Endothelial cell of umbilical vein (primary cell): ENCODE data around the gene LCLAT1. TPM values are rescaled to one million over a fixed set of nuclear protein-coding genes. Genes with fewer than 3 reads are reported as not detected.

Experiments used
- BruUV-seq: library from RNA; stranded (reverse); fragments of 400-500 nt; replicated peaks from 2 replicates; lab custom pipeline; 2021; lab: Mats Ljungman, UMichigan
- CTCF ChIA-PET: fragments of 300-600, 350-600 bp; sonication (Branson Sonifier 250); formaldehyde crosslinking; loops from one replicate; lab custom pipeline; 2021; ENCODE audit warnings: antibody characterized with exemption, inconsistent platforms; lab: Charles Lee
- POLR2A ChIA-PET: fragments of 300-600, 350-600 bp; sonication (Branson Sonifier 250); formaldehyde crosslinking; loops from one replicate; lab custom pipeline; 2021; ENCODE audit warnings: antibody characterized with exemption, inconsistent platforms; lab: Charles Lee
- DNase-seq: peaks from one replicate; pipeline ENCODE4 v3.0.0-alpha.2; 2011; ENCODE audit warnings: low read depth, low spot score
- FAIRE-seq: peaks from 2 replicates; lab custom pipeline; 2011; peaks lifted over from hg19 to GRCh38; lab: Jason Lieb, UNC
- H2AFZ ChIP-seq: 2 replicates; pipeline ENCODE4 v1.6.0; 2012; ENCODE audit warnings: low read depth, low read length, control low read depth, inconsistent platforms
- H3K27ac ChIP-seq: 2 replicates; pipeline ENCODE4 v1.5.1; 2011; ENCODE audit warnings: low read depth, mild to moderate bottlenecking, control low read depth, low read length, moderate library complexity; ENCODE audit not compliant: insufficient read depth
- H3K27me3 ChIP-seq, 2 experiments: 2 replicates each; pipeline versions ENCODE4 v1.6.0 to v1.6.1; 2011; ENCODE audit warnings: low read length in 2 of 2, mixed read lengths in 1 of 2; ENCODE audit not compliant: control insufficient read depth in 2 of 2, insufficient read depth in 2 of 2
- H3K36me3 ChIP-seq, 2 experiments: 2 replicates in 1 of 2; 3 replicates in 1 of 2; pipeline ENCODE4 v1.5.1; 2011; ENCODE audit warnings: low read length in 2 of 2, mild to moderate bottlenecking in 1 of 2, moderate library complexity in 1 of 2; ENCODE audit not compliant: control insufficient read depth in 2 of 2, insufficient read depth in 2 of 2; ENCODE audit errors: extremely low read depth in 1 of 2
- H3K4me1 ChIP-seq: 3 replicates; pipeline ENCODE4 v1.5.1; 2011; ENCODE audit warnings: mild to moderate bottlenecking, low read length; ENCODE audit not compliant: control insufficient read depth, insufficient read depth; ENCODE audit errors: extremely low read depth
- H3K4me2 ChIP-seq: 2 replicates; pipeline ENCODE4 v1.6.1; 2011; ENCODE audit warnings: low read length, control low read depth, mixed read lengths; ENCODE audit not compliant: insufficient read depth
- H3K4me3 ChIP-seq, 3 experiments: fragments of 200-600 bp in 1 of 3; sonication (generic), shearing (Covaris generic) in 1 of 3; replicated peaks in 1 of 3; 2 replicates each; pipeline ENCODE4 v1.5.1; 2011 to 2016; ENCODE audit warnings: control low read depth in 3 of 3, low read length in 3 of 3, mild to moderate bottlenecking in 2 of 3, inconsistent platforms in 1 of 3, low read depth in 1 of 3, moderate library complexity in 1 of 3; ENCODE audit not compliant: insufficient read depth in 1 of 3
- H3K79me2 ChIP-seq: 2 replicates; pipeline ENCODE4 v1.6.0; 2012; ENCODE audit warnings: low read length, inconsistent platforms; ENCODE audit not compliant: control insufficient read depth, insufficient read depth
- H3K9ac ChIP-seq: replicated peaks from 2 replicates; pipeline ENCODE3; 2011; ENCODE audit warnings: low read length, control low read depth; ENCODE audit not compliant: insufficient read depth; ENCODE audit errors: extremely low read depth
- H3K9me1 ChIP-seq: replicated peaks from 3 replicates; pipeline ENCODE4 v1.6.0; 2011; ENCODE audit warnings: mild to moderate bottlenecking, low read length; ENCODE audit not compliant: control insufficient read depth, insufficient read depth; ENCODE audit errors: extremely low read depth
- H3K9me3 ChIP-seq: replicated peaks from 2 replicates; pipeline ENCODE4 v1.5.1; 2012; ENCODE audit warnings: low read length, inconsistent platforms; ENCODE audit not compliant: control insufficient read depth, insufficient read depth
- H4K20me1 ChIP-seq: replicated peaks from 2 replicates; pipeline ENCODE3; 2011; ENCODE audit warnings: mild to moderate bottlenecking, low read length; ENCODE audit not compliant: control insufficient read depth, insufficient read depth; ENCODE audit errors: extremely low read depth
- EZH2 ChIP-seq: IDR thresholded peaks from 2 replicates; pipeline ENCODE4 v1.6.1; 2012; ENCODE audit warnings: borderline replicate concordance, low read depth, mild to moderate bottlenecking, moderate library complexity, low read length, inconsistent platforms; ENCODE audit not compliant: severe bottlenecking
- FOS ChIP-seq: IDR thresholded peaks from 2 replicates; pipeline ENCODE4 v1.6.1; 2011; ENCODE audit warnings: mild to moderate bottlenecking, low read length, moderate library complexity, borderline replicate concordance; ENCODE audit not compliant: insufficient read depth
- GATA2 ChIP-seq: IDR thresholded peaks from 2 replicates; pipeline ENCODE4 v1.7.0; 2011; ENCODE audit warnings: low read depth, mild to moderate bottlenecking, moderate library complexity, mixed read lengths, low read length; ENCODE audit not compliant: insufficient read length, insufficient read depth
- JUN ChIP-seq: IDR thresholded peaks from 2 replicates; pipeline ENCODE4 v1.6.1; 2011; ENCODE audit warnings: borderline replicate concordance, low read depth; ENCODE audit not compliant: insufficient read length, insufficient read depth
- MAX ChIP-seq: IDR thresholded peaks from 2 replicates; pipeline ENCODE4 v1.6.1; 2011; ENCODE audit not compliant: insufficient read depth, insufficient read length
- MYC ChIP-seq: IDR thresholded peaks from one replicate; pipeline ENCODE4 v1.6.1; 2011; ENCODE audit warnings: mild to moderate bottlenecking, low read depth, low read length
- POLR2A ChIP-seq: IDR thresholded peaks from 2 replicates; pipeline ENCODE4 v1.6.1; 2012; ENCODE audit warnings: low read depth, mild to moderate bottlenecking, control low read depth, low read length
- POLR2AphosphoS5 ChIP-seq: IDR thresholded peaks from 2 replicates; pipeline ENCODE4 v1.6.1; 2012; ENCODE audit warnings: low read depth, mild to moderate bottlenecking, control low read depth, low read length, moderate library complexity; ENCODE audit not compliant: insufficient read depth
- dilution Hi-C: fragments of 300-500 bp; cut with MboI; formaldehyde crosslinking; loops from one replicate; pipeline ENCODE4 v1.15.0; 2019; ENCODE audit warnings: low sequenced_read_pairs; ENCODE audit not compliant: extremely low pct_ligation_motif_present
- intact Hi-C: fragments of 100-400 bp; cut with micrococcal nuclease; formaldehyde crosslinking; loops from one replicate; pipeline ENCODE4 v1.10.0; 2022
- polyA plus RNA-seq, 4 experiments: library from polyadenylated mRNA; depleted of rRNA in 3 of 4; stranded (reverse) in 3 of 4; unstranded in 1 of 4; fragments of >200 nt; gene quantifications; 2 replicates each; pipeline versions ENCODE4 v1.2.1 to v1.2.3, GENCODE V29; 2011 to 2012; ENCODE audit warnings: missing spikeins in 1 of 4
- total RNA-seq: library from RNA; stranded (reverse); gene quantifications from 2 replicates; pipeline ENCODE4 v1.2.3, GENCODE V29; 2021
- TF ChIP-seq, protein P1 (sequence below), 2 donors: IDR thresholded peaks; 1 replicate in 1 of 2; 2 replicates in 1 of 2; pipeline ENCODE4 v1.5.1; 2011; ENCODE audit warnings: low read length in 2 of 2, mild to moderate bottlenecking in 2 of 2, moderate library complexity in 2 of 2, control low read depth in 1 of 2, inconsistent platforms in 1 of 2, low read depth in 1 of 2; ENCODE audit not compliant: insufficient read depth in 1 of 2; ENCODE audit errors: extremely low read depth in 1 of 2

Gene LCLAT1
- total and polyA plus RNA-seq, 2 donors (not counting 3 experiments of a cell fraction or from before 2014, with no cell fraction given): 6.1 to 20.8 TPM

GRCh38 chr2:30424231-30424630, 22.8 kb upstream of the LCLAT1 start:
- H3K36me3 ChIP-seq: no peaks in the 10 kb centered on the region
- H3K9ac ChIP-seq: no peak overlapping the region
- no peak overlapping the region for H3K27ac ChIP-seq
- dilution Hi-C loops: no loop called here
- no peak for FAIRE-seq
- H3K4me3 ChIP-seq: no peak overlapping the region
- no peak overlapping the region for H2AFZ ChIP-seq
- TF ChIP-seq, protein P1, sequence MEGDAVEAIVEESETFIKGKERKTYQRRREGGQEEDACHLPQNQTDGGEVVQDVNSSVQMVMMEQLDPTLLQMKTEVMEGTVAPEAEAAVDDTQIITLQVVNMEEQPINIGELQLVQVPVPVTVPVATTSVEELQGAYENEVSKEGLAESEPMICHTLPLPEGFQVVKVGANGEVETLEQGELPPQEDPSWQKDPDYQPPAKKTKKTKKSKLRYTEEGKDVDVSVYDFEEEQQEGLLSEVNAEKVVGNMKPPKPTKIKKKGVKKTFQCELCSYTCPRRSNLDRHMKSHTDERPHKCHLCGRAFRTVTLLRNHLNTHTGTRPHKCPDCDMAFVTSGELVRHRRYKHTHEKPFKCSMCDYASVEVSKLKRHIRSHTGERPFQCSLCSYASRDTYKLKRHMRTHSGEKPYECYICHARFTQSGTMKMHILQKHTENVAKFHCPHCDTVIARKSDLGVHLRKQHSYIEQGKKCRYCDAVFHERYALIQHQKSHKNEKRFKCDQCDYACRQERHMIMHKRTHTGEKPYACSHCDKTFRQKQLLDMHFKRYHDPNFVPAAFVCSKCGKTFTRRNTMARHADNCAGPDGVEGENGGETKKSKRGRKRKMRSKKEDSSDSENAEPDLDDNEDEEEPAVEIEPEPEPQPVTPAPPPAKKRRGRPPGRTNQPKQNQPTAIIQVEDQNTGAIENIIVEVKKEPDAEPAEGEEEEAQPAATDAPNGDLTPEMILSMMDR (IDR thresholded peaks at IDR 0.05; ENCODE audit: extremely low read depth in 1 of 2, insufficient read depth in 1 of 2, low read depth in 1 of 2, low read length in 2 of 2): no peak
- TF ChIP-seq MYC: no peak
- no peak for TF ChIP-seq FOS
- TF ChIP-seq JUN: no peak
- TF ChIP-seq POLR2A: no peak
- TF ChIP-seq GATA2: no peak
- TF ChIP-seq MAX: no peak
- no peak for TF ChIP-seq EZH2
- no peak for TF ChIP-seq POLR2AphosphoS5
- intact Hi-C loops: no loop called here
- POLR2A ChIA-PET: no interaction called here
- BruUV-seq: no TSS peak
- no peak for DNase-seq
- H3K9me3 ChIP-seq: no peaks in the 10 kb centered on the region
- H3K9me1 ChIP-seq: no peaks in the 10 kb centered on the region
- CTCF ChIA-PET: no interaction called here
- H4K20me1 ChIP-seq: no peaks in the 10 kb centered on the region
- H3K79me2 ChIP-seq: no peaks in the 10 kb centered on the region
- no peaks in the 10 kb centered on the region for H3K27me3 ChIP-seq
- H3K4me1 ChIP-seq: no peaks in the 10 kb centered on the region
- H3K4me2 ChIP-seq: no peak overlapping the region
